Activated B cell treated with CpG ODN at 0.5 μM for 24 hours (primary cell): ENCODE data around the gene SPTBN5. TPM values are rescaled to one million over a fixed set of nuclear protein-coding genes. Genes with fewer than 3 reads are reported as not detected.

ENCODE experiments used
- ATAC-seq: fragments of 200-7000 bp; cut with Tn5 transposase; one replicate; pipeline ENCODE4 v1.10.0; 2021; ENCODE audit warnings: low read depth, mild to moderate bottlenecking, moderate library complexity
- CTCF ChIA-PET: fragments of 350-600 bp; sonication (Branson Sonifier 250); formaldehyde crosslinking; loops from one replicate; lab custom pipeline; 2021; ENCODE audit warnings: antibody characterized with exemption; lab: Charles Lee
- POLR2A ChIA-PET: fragments of 350-600 bp; sonication (Branson Sonifier 250); formaldehyde crosslinking; loops from one replicate; lab custom pipeline; 2021; ENCODE audit warnings: antibody characterized with exemption; lab: Charles Lee
- DNase-seq: peaks from one replicate; pipeline ENCODE4 v3.0.0; 2022
- H3K27ac Mint-ChIP-seq: one replicate; pipeline ENCODE4 v1.8.0; 2020; ENCODE audit warnings: mixed read lengths
- H3K27me3 Mint-ChIP-seq: one replicate; pipeline ENCODE4 v1.8.0; 2021; ENCODE audit warnings: mixed read lengths
- H3K36me3 Mint-ChIP-seq: one replicate; pipeline ENCODE4 v1.8.0; 2021; ENCODE audit warnings: low read depth, mixed read lengths
- H3K4me1 Mint-ChIP-seq: one replicate; pipeline ENCODE4 v1.8.0; 2021; ENCODE audit warnings: mixed read lengths
- H3K4me3 Mint-ChIP-seq: one replicate; pipeline ENCODE4 v1.8.0; 2020; ENCODE audit warnings: mild to moderate bottlenecking, mixed read lengths
- H3K9me3 Mint-ChIP-seq: one replicate; pipeline ENCODE4 v1.8.0; 2020; ENCODE audit warnings: mixed read lengths
- CTCF ChIP-seq: fragments of 200-600 bp; IDR thresholded peaks from one replicate; pipeline ENCODE4 v1.8.0; 2022; ENCODE audit warnings: antibody characterized with exemption, mild to moderate bottlenecking
- intact Hi-C: fragments of 100-400 bp; cut with micrococcal nuclease; formaldehyde crosslinking; loops from one replicate; pipeline ENCODE4 v1.15.1; 2024
- total RNA-seq: library from RNA; stranded (reverse); gene quantifications from 2 replicates; pipeline ENCODE4 v1.2.3, GENCODE V29; 2022

The SPTBN5 gene
- total RNA-seq, 1 donor from 2014 or later, result 1.1 TPM

- peaks cover 63% of the 10 kb centered on the region for H3K36me3 Mint-ChIP-seq
- H3K4me1 Mint-ChIP-seq, result peaks cover 6% of the 10 kb centered on the region
- ChIA-PET POLR2A (interaction anchor here (0.5 to 1.9 kb wide), 10 partner anchors 10 to 271 kb away, joined by 3 to 14 read pairs (median 4); partner anchors contain the start of genes EHD4 and MAPKBP1), CTCF (interaction anchor here (0.7 to 9.3 kb wide), 32 partner anchors 8 to 1000 kb away, joined by 3 to 108 read pairs (median 5); partner anchors contain the start of genes EHD4, MAPKBP1 and SPTBN5)
- TF ChIP-seq CTCF, result peak; percentile 69
- H3K9me3 Mint-ChIP-seq, result peaks cover 4% of the 10 kb centered on the region
- peak; percentile 93 for ATAC-seq
- no peak overlapping the region for H3K4me3 Mint-ChIP-seq
- H3K27me3 Mint-ChIP-seq, result no peaks in the 10 kb centered on the region
- intact Hi-C loops, result loop anchor here (1.0 to 5.0 kb wide), 11 partner anchors 9 to 437 kb away; partner anchors contain the start of genes EHD4 and JMJD7
- DNase-seq, result peak; percentile 57
- H3K27ac Mint-ChIP-seq, result peak overlapping the region; percentile 11
Measured at GRCh38 chr15:41904541-41905005, 10.7 kb upstream of the SPTBN5 start.

- TF ChIP-seq CTCF, result no peak
- Mint-ChIP-seq H3K27me3 (no peaks in the 10 kb centered on the region), H3K4me1 (peaks cover 6% of the 10 kb centered on the region), H3K9me3 (peaks cover 4% of the 10 kb centered on the region), H3K27ac (no peak overlapping the region), H3K36me3 (peaks cover 62% of the 10 kb centered on the region), H3K4me3 (no peak overlapping the region)
- ATAC-seq (no peak), DNase-seq (no peak)
- POLR2A ChIA-PET, result interaction anchor here (1.9 kb wide), 1 partner anchor 68 kb away, joined by 14 read pairs; the partner anchor contains the start of gene EHD4
- intact Hi-C loops, result loop anchor here (1.0 to 5.0 kb wide), 11 partner anchors 8 to 436 kb away; partner anchors contain the start of genes EHD4 and JMJD7
- CTCF ChIA-PET, result interaction anchor here (0.6 to 9.3 kb wide), 13 partner anchors 8 to 208 kb away, joined by 3 to 108 read pairs (median 8); partner anchors contain the start of genes MAPKBP1 and SPTBN5
Measured at GRCh38 chr15:41903782-41904181, 9.9 kb upstream of the SPTBN5 start.

- Mint-ChIP-seq H3K4me3 (no peak overlapping the region), H3K4me1 (peaks cover 6% of the 10 kb centered on the region), H3K27ac (no peak overlapping the region), H3K27me3 (no peaks in the 10 kb centered on the region), H3K36me3 (peaks cover 52% of the 10 kb centered on the region), H3K9me3 (peaks cover 4% of the 10 kb centered on the region)
- DNase-seq (no peak), ATAC-seq (no peak)
- ChIA-PET POLR2A (interaction anchor here (0.6 kb wide), 1 partner anchor 18 kb away, joined by 4 read pairs; no protein-coding TSS in a partner anchor), CTCF (interaction anchor here (2.0 to 9.3 kb wide), 2 partner anchors 9 to 129 kb away, joined by 4 to 108 read pairs; partner anchors contain the start of gene MAPKBP1)
- intact Hi-C loops, result loop anchor here (5.0 kb wide), 2 partner anchors 156 to 434 kb away; no protein-coding TSS in a partner anchor
- TF ChIP-seq CTCF, result no peak
Measured at GRCh38 chr15:41901431-41901830, 7.6 kb upstream of the SPTBN5 start.

- Mint-ChIP-seq H3K36me3 (peaks cover 45% of the 10 kb centered on the region), H3K9me3 (no peaks in the 10 kb centered on the region), H3K4me1 (peaks cover 11% of the 10 kb centered on the region), H3K27ac (no peak overlapping the region), H3K27me3 (no peaks in the 10 kb centered on the region), H3K4me3 (no peak overlapping the region)
- intact Hi-C loops, result loop anchor here (5.0 kb wide), 2 partner anchors 157 to 433 kb away; no protein-coding TSS in a partner anchor
- ATAC-seq (no peak), DNase-seq (no peak)
- CTCF ChIA-PET, result interaction anchor here (2.0 to 9.3 kb wide), 2 partner anchors 8 to 128 kb away, joined by 4 to 108 read pairs; partner anchors contain the start of gene MAPKBP1
- no peak for TF ChIP-seq CTCF
- POLR2A ChIA-PET, result interaction anchor here (0.6 kb wide), 1 partner anchor 17 kb away, joined by 4 read pairs; no protein-coding TSS in a partner anchor
Measured at GRCh38 chr15:41900526-41901380, 6.9 kb upstream of the SPTBN5 start.
